IgD-negative memory B cell (primary cell): Measurements from ENCODE around the gene SYCP1. TPM values are rescaled to one million over a fixed set of nuclear protein-coding genes. Genes with fewer than 3 reads are reported as not detected.
"Not testable (repeated sequence)": the region's sequence is repeated elsewhere in the genome, so short reads cannot be mapped to it uniquely, and the experiment has no call there.

Experiments
- H3K27ac Mint-ChIP-seq, 3 donors: one replicate each; pipeline ENCODE4 v1.8.0; 2020 to 2022; ENCODE audit warnings: mild to moderate bottlenecking in 3 of 3, mixed read lengths in 3 of 3, moderate library complexity in 1 of 3
- H3K27me3 Mint-ChIP-seq: one replicate; pipeline ENCODE4 v1.8.0; 2021; ENCODE audit warnings: mixed read lengths
- H3K36me3 Mint-ChIP-seq: one replicate; pipeline ENCODE4 v1.8.0; 2020; ENCODE audit warnings: mild to moderate bottlenecking, mixed read lengths
- H3K4me1 Mint-ChIP-seq, 3 donors: one replicate each; pipeline ENCODE4 v1.8.0; 2020 to 2022; ENCODE audit warnings: mixed read lengths in 3 of 3, mild to moderate bottlenecking in 1 of 3
- H3K4me3 Mint-ChIP-seq, 4 donors: one replicate each; pipeline ENCODE4 v1.8.0; 2020 to 2022; ENCODE audit warnings: mild to moderate bottlenecking in 4 of 4, mixed read lengths in 4 of 4, moderate library complexity in 3 of 4
- H3K9me3 Mint-ChIP-seq, 3 donors: one replicate each; pipeline ENCODE4 v1.8.0; 2020 to 2021; ENCODE audit warnings: mixed read lengths in 3 of 3, mild to moderate bottlenecking in 1 of 3
- polyA plus RNA-seq: library from polyadenylated mRNA; unstranded; fragments of 300-500 nt; fragmentation: Illumina TruSeq; gene quantifications from one replicate; pipeline ENCODE4 v1.2.3, GENCODE V29; 2021

The SYCP1 gene
- polyA plus RNA-seq, 1 donor from 2014 or later = not detected

DNA sequence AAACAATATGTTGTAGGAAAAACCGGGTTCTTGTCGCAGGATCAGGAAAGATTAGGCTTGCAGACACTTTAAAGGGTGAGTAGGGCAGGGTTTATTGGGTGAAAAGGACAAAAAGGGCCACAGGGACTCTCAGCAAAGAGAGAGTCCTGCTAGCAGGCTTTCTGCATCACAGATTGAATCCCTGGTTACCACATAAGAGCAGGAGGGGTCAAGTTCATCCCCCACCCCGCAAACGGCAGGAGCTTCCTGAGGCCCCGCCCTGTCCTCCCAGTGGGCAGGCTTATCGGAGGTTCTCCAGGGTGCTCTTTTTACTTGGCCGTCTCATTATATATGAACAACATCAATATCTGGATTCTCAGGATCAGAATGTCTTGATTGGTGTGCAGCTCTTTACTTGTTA is 47.7 kb downstream of the SYCP1 start:
- no peak overlapping the region for H3K4me3 Mint-ChIP-seq
- H3K36me3 Mint-ChIP-seq = no peaks in the 10 kb centered on the region
- no peak overlapping the region for H3K27ac Mint-ChIP-seq
- H3K9me3 Mint-ChIP-seq = no peaks in the 10 kb centered on the region
- H3K27me3 Mint-ChIP-seq = peaks cover 10% of the 10 kb centered on the region
- H3K4me1 Mint-ChIP-seq = no peaks in the 10 kb centered on the region

DNA sequence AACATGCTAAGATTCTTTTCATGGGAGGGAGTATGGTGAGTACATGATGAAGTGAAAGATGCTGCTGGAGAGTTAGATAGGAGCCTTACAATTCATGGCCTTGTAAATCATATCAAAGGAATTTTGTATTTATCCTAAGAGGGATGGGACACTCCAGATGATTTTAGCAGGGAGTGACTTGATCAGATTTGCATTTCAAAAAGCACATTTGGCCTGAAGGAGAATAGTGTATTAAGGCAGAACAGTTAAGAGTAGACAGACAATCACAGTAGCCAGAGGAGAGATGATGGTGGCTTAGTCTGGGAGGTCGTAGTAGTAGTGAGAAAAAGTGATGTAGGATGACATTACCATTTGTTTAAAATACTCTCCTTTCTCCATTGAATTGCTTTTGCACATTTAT is 48.8 kb downstream of the SYCP1 start:
- Mint-ChIP-seq H3K4me1 (no peaks in the 10 kb centered on the region), H3K27me3 (peaks cover 7% of the 10 kb centered on the region), H3K27ac (no peak overlapping the region), H3K36me3 (no peaks in the 10 kb centered on the region), H3K4me3 (no peak overlapping the region), H3K9me3 (no peaks in the 10 kb centered on the region)

DNA sequence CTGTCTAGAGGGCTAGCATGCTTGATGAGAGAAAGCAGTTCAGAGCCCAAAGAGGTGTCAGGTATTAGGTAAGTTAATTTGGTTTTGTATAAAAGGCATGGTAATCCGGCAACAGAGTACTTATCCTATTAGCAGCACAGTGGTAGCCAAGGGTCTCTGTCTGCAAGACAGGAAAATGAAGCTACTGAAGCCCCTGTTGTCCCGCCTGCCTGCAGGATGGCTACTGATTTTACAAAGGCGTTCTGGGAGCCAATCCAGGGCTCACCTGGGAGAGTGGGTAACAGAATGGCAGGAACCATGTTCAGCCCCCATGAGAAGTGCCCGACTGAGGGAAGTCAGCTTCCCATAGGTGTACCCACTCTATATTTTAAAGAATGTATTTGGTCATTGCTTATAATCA is 61.1 kb downstream of the SYCP1 start:
- H3K9me3 Mint-ChIP-seq, H3K27ac Mint-ChIP-seq, H3K27me3 Mint-ChIP-seq, H3K4me1 Mint-ChIP-seq, H3K36me3 Mint-ChIP-seq, H3K4me3 Mint-ChIP-seq: not testable (repeated sequence)

DNA sequence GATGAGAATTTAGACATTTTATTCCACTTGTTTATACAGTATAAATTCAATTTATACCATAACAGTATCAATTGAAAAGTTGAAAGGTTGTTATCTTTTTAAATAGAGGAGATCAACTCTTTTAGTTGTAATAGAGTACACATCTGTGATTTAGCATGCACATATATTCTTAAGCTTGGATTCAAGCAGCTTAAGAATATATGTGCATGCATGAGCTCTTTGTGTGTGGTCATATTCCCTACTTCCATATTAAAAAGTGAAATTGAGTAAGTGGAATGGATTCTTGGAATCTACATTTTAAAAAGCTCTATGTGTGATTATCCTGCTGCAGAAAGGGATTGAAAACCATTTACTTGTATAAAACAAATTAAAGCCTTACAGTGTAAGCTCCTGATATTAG is 71.9 kb downstream of the SYCP1 start:
- peaks cover 0 to 4% (median 4%) of the 10 kb centered on the region in 3 donors for H3K9me3 Mint-ChIP-seq
- H3K4me1 Mint-ChIP-seq = no peaks in the 10 kb centered on the region
- H3K27ac Mint-ChIP-seq = no peak overlapping the region
- peaks cover 10% of the 10 kb centered on the region for H3K27me3 Mint-ChIP-seq
- no peak overlapping the region for H3K4me3 Mint-ChIP-seq
- H3K36me3 Mint-ChIP-seq = peaks cover 2% of the 10 kb centered on the region

DNA sequence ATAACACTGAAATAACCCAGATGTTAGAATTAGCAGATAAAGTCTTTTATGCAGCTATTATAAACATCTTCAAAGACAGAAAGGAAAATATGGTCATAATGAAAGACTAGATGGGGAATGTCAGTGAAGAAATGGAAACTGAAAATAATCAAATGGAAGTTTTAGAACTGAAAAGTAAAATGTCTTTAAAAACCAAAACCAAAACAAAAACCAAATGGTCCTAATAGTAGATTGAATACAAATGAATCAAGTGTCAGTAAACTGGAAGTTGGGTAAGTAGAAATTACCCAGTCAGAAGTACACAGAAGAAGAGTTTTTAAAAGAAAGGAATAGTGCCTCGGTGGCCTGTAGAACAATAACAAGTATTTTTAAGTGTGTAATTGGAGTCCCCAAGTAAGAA is 72.7 kb downstream of the SYCP1 start:
- Mint-ChIP-seq H3K36me3 (peaks cover 2% of the 10 kb centered on the region), H3K27ac (peak overlapping the region in 1 of 3 donors; percentile 13), H3K9me3 (peaks cover 0 to 6% (median 4%) of the 10 kb centered on the region in 3 donors), H3K4me3 (no peak overlapping the region), H3K27me3 (peaks cover 8% of the 10 kb centered on the region), H3K4me1 (no peaks in the 10 kb centered on the region)

DNA sequence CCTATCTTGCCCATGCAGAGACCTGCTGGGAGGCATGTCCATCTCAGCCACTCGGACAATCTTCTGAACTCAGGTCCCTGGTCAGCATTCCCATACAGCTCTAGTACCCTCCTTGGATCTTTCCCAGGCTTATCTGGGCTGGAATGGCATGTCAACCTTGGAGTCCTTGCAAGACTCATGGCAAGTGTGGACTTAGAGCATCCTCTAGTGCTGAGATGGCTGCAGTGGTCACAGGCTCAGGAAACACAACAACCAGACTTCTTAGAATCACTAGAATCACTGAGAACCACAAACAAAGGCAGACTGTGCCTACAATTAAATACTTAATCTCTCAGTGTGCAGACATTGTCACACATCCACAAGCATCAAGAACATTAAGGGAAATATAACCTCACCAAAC is 101.9 kb downstream of the SYCP1 start:
- H3K36me3 Mint-ChIP-seq = no peaks in the 10 kb centered on the region
- peaks cover 14% of the 10 kb centered on the region for H3K27me3 Mint-ChIP-seq
- H3K4me3 Mint-ChIP-seq = no peak overlapping the region
- peaks cover 3 to 5% (median 3%) of the 10 kb centered on the region in 3 donors for H3K9me3 Mint-ChIP-seq
- no peak overlapping the region for H3K27ac Mint-ChIP-seq
- H3K4me1 Mint-ChIP-seq = no peaks in the 10 kb centered on the region

DNA sequence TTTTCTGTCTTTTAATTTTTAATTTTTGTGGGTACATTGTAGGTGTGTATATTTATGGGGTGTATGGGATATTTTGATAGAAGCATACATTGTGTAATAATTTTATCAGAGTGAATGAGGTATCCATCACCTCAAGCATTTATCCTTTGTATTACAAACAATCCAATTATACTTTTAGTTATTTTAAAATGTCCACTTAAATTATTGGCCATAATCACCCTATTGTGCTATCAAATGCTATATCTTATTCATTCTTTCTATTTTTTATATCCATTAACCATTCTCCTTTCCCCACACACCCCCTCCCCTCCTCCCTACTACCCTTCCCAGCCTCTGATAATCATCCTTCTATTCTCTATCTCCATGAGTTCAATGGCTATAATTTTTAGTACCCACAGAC is 104.8 kb downstream of the SYCP1 start:
- Mint-ChIP-seq H3K36me3 (no peaks in the 10 kb centered on the region), H3K4me1 (no peaks in the 10 kb centered on the region)

DNA sequence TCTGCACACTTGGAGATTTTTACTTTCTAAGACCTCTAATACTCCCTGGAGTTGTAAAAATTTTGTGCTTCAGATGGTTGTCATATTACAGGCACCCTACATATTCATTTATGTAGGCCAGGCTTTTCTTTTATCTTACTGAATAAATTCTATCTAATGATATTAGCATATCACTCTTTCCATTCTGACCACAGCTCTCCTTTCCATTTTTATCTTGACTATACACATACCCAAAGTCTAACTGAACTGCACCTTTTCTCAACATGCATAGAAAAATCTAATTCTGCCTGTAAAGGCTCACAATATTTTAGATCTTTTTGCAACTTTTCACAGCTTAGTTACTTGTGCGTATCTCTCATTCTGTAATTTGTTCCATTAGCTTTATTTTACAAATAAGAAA is 122.2 kb downstream of the SYCP1 start:
- Mint-ChIP-seq H3K9me3 (peaks cover 2 to 4% (median 3%) of the 10 kb centered on the region in 3 donors), H3K36me3 (no peaks in the 10 kb centered on the region), H3K27me3 (peaks cover 7% of the 10 kb centered on the region), H3K4me1 (no peaks in the 10 kb centered on the region), H3K4me3 (no peak overlapping the region), H3K27ac (no peak overlapping the region)

More for the DNA sequence above, 104.8 kb downstream of the SYCP1 start:
- H3K27ac Mint-ChIP-seq = peak overlapping the region in 1 of 3 donors; percentile 19
- peaks cover 15% of the 10 kb centered on the region for H3K27me3 Mint-ChIP-seq
- no peak overlapping the region for H3K4me3 Mint-ChIP-seq
- H3K9me3 Mint-ChIP-seq = peaks cover 3 to 8% (median 3%) of the 10 kb centered on the region in 3 donors

DNA sequence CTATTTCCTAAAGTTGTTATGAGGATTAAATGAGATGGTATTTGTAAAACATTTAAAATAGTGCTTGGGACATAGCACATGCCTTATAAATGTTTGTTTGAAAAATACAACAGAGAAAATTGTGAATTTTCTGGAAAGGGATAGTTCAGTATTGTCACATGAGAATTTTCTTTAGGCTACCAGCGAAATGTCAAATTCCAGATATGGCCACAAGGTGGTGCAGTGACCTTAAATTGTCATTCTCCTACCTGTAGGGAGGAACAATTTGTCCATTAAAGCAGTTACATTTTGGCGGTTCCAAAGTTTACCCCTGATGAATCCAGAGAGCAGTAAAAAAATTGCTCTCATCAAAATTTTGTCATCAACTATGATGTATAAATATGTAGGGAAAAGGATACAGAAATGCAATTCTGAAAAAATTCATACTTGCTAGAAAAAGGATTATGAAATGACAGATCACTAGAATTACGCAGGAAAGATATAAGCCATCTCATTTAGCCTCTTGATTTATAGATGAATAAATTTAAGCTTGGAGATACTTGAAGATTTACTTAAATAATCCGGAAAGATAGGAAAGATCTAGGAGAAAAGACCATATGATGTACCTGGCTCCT is 124.7 kb downstream of the SYCP1 start:
- no peaks in the 10 kb centered on the region for H3K4me1 Mint-ChIP-seq
- no peaks in the 10 kb centered on the region for H3K36me3 Mint-ChIP-seq
- peaks cover 8% of the 10 kb centered on the region for H3K27me3 Mint-ChIP-seq
- peaks cover 4 to 19% (median 13%) of the 10 kb centered on the region in 3 donors for H3K9me3 Mint-ChIP-seq
- H3K4me3 Mint-ChIP-seq = no peak overlapping the region
- no peak overlapping the region for H3K27ac Mint-ChIP-seq

DNA sequence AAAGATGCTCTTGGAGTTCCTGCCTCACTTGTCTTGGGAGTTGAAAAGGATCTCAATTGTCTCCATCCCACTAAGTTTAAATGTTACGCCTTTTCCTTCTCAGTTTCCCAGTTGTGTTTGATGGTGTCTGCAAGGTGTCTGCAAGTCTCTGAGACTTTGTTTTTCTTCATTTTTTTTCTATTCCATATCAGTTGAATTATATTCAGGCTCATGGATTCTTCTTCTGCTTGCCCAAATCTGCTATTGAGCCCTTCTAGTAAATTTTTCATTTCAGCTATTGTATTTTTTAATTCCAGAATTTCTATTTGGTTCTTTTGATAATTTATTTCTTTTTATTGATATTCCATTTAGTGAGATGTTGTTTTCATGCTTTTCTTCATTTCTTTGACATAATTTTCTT is 127.6 kb downstream of the SYCP1 start:
- H3K4me3 Mint-ChIP-seq = no peak overlapping the region
- H3K4me1 Mint-ChIP-seq = no peaks in the 10 kb centered on the region
- peaks cover 2 to 23% (median 17%) of the 10 kb centered on the region in 3 donors for H3K9me3 Mint-ChIP-seq

DNA sequence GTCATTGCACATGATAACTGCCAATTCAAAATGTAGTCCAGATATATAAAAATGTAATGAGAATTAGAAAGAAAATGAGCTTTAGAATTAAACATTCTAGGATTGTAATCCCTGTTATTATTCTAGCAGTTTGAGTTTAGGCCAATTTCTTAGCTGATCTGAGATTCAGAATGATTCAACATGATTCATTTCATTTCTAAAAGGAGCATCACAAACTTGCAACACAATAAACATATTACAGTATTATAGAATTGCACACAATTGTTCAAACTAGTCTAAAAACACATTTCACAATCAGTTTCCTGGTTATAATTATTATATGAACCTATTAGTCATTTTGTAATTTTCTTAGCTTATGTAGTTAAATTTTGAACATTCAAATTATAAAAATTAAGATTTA is 131.6 kb downstream of the SYCP1 start:
- H3K36me3 Mint-ChIP-seq = no peaks in the 10 kb centered on the region
- H3K27me3 Mint-ChIP-seq = peaks cover 1% of the 10 kb centered on the region
- no peak overlapping the region for H3K4me3 Mint-ChIP-seq
- H3K27ac Mint-ChIP-seq = no peak overlapping the region
- H3K4me1 Mint-ChIP-seq = no peaks in the 10 kb centered on the region
- H3K9me3 Mint-ChIP-seq = peaks cover 2 to 51% (median 38%) of the 10 kb centered on the region in 3 donors

More for the DNA sequence above, 127.6 kb downstream of the SYCP1 start:
- Mint-ChIP-seq H3K36me3 (no peaks in the 10 kb centered on the region), H3K27ac (no peak overlapping the region), H3K27me3 (peaks cover 4% of the 10 kb centered on the region)

DNA sequence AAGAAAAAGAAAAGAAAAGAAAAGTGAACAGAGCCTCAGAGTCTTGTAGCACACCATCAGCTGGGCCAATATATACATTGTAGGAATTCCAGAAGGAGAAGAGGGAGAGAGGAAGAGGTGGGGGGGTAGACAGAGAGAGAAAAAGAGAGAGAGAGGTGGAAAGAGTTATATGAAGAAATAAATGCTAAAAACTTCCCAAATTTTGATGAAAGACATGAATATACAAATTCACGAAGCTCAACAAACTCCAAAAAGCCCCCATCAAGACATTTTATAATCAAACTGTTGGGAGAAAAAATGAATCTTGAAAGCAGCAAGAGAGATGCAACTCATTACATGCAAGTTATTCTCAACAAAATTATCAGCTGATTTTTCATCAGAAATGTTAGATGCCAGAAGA is 133.4 kb downstream of the SYCP1 start:
- Mint-ChIP-seq H3K9me3 (peaks cover 2 to 36% (median 25%) of the 10 kb centered on the region in 3 donors), H3K4me3 (no peak overlapping the region), H3K27ac (no peak overlapping the region), H3K4me1 (no peaks in the 10 kb centered on the region), H3K36me3 (no peaks in the 10 kb centered on the region), H3K27me3 (no peaks in the 10 kb centered on the region)

DNA sequence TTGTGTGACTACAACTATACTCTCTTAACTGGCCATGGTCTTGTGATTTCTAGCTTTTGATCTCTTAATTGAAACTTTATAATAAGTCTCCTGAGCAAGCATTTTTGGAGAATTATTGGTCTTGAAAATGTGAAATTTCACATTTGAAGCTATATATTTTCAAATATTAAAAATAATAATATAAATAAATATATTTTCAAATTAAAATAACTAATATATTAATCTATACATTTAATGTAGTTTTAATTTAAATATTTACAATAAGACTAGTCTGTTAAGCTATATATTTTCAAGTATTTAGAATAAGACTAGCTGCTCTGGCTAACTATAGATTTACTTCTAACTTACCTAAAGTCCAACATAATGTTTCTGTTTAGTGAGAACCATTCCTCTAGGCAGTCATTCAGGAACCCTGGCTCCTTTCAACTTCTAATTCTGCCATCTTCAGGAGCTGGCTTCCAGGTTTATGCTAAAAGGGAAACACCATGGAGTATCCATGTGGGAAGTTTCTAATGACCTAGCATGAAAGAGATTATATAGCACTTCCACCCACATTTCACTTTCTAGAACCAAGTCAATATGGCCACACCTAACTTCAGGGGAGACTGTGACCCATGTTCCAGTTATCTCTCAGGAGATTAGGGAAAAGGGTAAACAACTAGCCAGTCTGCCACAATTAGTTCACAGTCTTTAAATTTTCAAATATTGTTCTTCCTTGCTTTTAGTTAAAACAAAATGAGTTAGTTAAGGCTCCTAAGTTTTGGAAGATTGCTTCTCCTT is 143.0 kb downstream of the SYCP1 start:
- H3K36me3 Mint-ChIP-seq = no peaks in the 10 kb centered on the region
- H3K4me3 Mint-ChIP-seq = no peak overlapping the region
- peaks cover 8% of the 10 kb centered on the region for H3K27me3 Mint-ChIP-seq
- H3K9me3 Mint-ChIP-seq = no peaks in the 10 kb centered on the region
- no peaks in the 10 kb centered on the region for H3K4me1 Mint-ChIP-seq
- no peak overlapping the region for H3K27ac Mint-ChIP-seq

DNA sequence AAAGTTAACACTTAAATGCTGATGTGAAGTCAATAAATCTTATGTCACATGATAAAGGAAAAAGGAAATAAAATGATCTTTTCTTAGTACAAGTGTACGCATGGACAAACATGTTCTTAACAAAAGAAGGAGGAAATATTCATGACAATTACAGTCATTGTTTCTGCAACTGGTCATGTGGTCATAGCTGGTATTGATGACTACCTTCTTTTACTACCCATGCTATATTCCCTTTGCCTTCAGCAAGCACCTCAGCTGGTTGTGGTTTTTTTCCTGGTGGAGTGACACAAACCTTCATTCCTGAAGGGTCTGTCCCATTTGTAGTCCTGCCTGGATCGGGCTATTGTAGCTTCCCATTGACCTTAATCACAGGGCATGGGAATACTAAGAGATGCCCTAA is 151.5 kb downstream of the SYCP1 start:
- no peak overlapping the region for H3K27ac Mint-ChIP-seq
- H3K4me1 Mint-ChIP-seq = no peaks in the 10 kb centered on the region

DNA sequence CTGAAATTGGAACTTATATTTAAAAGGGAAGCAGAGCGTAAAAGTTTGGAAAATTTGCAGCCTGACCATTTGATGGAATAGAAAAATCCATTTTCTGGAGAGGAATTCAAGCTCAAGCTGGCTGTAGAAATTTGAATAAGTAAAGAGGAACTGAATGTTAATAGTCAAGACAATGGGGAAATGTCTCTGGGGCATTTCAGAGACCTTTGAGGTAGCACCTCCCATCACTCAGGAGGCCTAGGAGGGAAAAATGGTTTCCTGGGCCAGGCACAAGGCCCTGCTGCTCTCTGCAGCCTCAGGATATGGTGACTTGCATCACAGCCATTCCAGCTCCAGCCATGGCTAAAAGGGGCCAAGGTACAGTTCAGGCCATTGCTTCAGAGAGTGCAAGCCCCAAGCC is 157.3 kb downstream of the SYCP1 start:
- Mint-ChIP-seq H3K9me3 (peaks cover 0 to 3% (median 2%) of the 10 kb centered on the region in 3 donors), H3K27me3 (no peaks in the 10 kb centered on the region), H3K4me1 (peaks cover 0 to 3% (median 0%) of the 10 kb centered on the region in 3 donors), H3K36me3 (peaks cover under 1% of the 10 kb centered on the region), H3K4me3 (no peak overlapping the region), H3K27ac (no peak overlapping the region)

More for the DNA sequence above, 151.5 kb downstream of the SYCP1 start:
- peaks cover 5% of the 10 kb centered on the region for H3K27me3 Mint-ChIP-seq
- peaks cover 0 to 1% (median 0%) of the 10 kb centered on the region in 3 donors for H3K9me3 Mint-ChIP-seq
- peaks cover 2% of the 10 kb centered on the region for H3K36me3 Mint-ChIP-seq
- H3K4me3 Mint-ChIP-seq = no peak overlapping the region

DNA sequence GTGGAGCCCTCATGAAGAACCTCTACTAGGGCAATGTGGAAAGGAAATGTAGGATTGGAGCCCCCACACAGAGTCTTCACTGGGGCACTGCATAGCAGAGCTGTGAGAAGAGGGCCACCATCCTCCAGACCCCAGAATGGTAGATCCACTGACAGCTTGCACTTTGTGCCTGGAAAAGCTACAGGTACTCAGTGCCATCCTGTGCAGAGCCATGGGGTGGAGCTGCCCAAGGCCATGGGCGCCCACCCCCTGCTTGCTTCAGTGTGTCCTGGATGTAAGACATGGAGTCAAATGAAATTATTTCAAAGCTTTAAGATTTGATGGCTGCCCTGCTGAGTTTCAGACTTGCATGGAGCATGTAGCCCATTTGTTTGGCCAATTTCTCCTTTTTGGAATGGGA is 157.8 kb downstream of the SYCP1 start:
- Mint-ChIP-seq H3K4me1 (peaks cover 0 to 3% (median 0%) of the 10 kb centered on the region in 3 donors), H3K4me3 (no peak overlapping the region), H3K9me3 (peaks cover 0 to 3% (median 2%) of the 10 kb centered on the region in 3 donors), H3K27me3 (no peaks in the 10 kb centered on the region), H3K27ac (no peak overlapping the region), H3K36me3 (peaks cover 1% of the 10 kb centered on the region)
